K562 treated with DMSO at 1 percent for 48 hours (cell line): ENCODE results near the gene CENPC. TPM values are rescaled to one million over a fixed set of nuclear protein-coding genes. Genes with fewer than 3 reads are reported as not detected.

Experiments used
- total RNA-seq: library from RNA; unstranded; fragments of 300-600 nt; gene quantifications from 2 replicates; pipeline ENCODE4 v1.2.3, GENCODE V29; 2022; ENCODE audit warnings: low replicate concordance; ENCODE audit errors: extremely low read depth

CENPC gene, protein sequence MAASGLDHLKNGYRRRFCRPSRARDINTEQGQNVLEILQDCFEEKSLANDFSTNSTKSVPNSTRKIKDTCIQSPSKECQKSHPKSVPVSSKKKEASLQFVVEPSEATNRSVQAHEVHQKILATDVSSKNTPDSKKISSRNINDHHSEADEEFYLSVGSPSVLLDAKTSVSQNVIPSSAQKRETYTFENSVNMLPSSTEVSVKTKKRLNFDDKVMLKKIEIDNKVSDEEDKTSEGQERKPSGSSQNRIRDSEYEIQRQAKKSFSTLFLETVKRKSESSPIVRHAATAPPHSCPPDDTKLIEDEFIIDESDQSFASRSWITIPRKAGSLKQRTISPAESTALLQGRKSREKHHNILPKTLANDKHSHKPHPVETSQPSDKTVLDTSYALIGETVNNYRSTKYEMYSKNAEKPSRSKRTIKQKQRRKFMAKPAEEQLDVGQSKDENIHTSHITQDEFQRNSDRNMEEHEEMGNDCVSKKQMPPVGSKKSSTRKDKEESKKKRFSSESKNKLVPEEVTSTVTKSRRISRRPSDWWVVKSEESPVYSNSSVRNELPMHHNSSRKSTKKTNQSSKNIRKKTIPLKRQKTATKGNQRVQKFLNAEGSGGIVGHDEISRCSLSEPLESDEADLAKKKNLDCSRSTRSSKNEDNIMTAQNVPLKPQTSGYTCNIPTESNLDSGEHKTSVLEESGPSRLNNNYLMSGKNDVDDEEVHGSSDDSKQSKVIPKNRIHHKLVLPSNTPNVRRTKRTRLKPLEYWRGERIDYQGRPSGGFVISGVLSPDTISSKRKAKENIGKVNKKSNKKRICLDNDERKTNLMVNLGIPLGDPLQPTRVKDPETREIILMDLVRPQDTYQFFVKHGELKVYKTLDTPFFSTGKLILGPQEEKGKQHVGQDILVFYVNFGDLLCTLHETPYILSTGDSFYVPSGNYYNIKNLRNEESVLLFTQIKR
- total RNA-seq = not detected in 2 replicates

DNA sequence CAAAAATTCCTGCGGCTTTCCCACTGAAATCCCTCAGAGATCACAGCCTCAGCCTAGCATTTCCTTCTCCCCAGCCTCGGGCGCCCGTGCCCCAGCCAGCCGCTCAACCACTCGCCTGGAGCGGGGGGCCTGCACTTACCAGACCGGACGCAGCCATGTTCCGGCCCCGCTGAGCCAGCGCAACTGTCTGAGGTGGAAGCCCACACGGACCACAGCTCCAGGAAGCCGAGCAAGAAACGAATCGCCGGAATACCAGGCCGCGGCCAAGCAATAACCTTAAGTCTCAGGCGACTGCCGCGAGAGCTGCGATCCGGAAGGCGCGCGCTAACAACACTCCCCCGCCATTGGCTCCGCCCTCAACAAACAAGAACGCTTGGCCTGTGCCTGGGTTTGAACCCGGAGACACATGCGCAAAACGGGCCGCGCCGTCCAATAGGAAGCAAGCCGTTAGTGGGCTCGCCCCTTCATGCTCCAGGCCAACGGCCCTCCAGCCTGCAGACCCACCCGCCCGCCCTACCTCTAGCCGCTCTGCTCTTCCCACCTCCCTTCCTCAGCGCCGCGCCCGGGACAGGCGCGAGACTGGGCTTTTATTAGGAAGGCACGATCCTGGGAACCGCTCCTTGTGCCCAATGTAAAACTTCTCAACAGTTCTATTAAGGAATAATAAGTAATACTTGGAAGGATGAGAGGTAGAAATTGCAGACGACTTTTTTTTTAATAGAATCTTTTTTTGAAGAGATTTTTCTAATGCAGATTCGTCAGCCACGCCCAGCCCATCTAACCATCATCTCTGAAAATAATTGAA is at the start of gene CENPC:
Gene CENPC, minus strand, starts transcription at position 305 of the 805 bp plus-strand sequence. Its CDS starts 148 bp downstream, at position 157.

DNA sequence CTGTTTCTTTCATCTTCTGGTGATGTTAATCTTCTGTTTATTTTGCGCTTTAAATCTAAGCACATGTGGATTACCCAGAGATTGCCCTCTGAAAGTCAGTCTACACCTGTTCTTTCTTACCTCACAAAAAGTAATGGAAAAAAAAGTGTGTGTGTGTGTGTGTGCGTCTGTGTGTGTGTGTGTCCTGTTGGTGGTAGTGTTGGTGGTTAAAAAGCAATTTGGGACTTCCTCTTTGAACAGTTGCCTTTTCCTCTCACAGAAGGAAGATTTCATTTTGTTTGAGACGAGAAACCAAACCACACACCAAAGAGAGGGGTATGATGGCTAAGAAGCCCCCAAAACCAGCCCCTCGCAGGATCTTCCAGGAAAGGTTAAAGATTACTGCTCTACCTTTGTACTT is 13.2 kb upstream of the CENPC start, which contains the start of gene STAP1:
Gene STAP1, plus strand, starts transcription at position 235 of the 400 bp plus-strand sequence. Its CDS starts 83 bp downstream, at position 318.

Other genes with a start within 250 kb of the CENPC start
- not detected in 2 replicates for gene STAP1, start 13.2 kb upstream of the CENPC start, total RNA-seq
- gene UBA6, start 155.7 kb upstream of the CENPC start, total RNA-seq = not detected in 2 replicates
- not detected in 2 replicates for gene GNRHR, start 208.9 kb upstream of the CENPC start, total RNA-seq